AG09319 (cell line): ENCODE results near the gene GALNT2.

Experiments
- DNase-seq: peaks from one replicate; pipeline ENCODE4 v3.0.0-alpha.2; 2010; ENCODE audit warnings: low read depth; ENCODE audit errors: extremely low read depth
- CTCF ChIP-seq: IDR thresholded peaks from 2 replicates; pipeline ENCODE4 v1.5.1; 2011; ENCODE audit warnings: low read depth, mild to moderate bottlenecking, inconsistent platforms, low read length, moderate library complexity

GALNT2 gene

GRCh38 chr1:230112131-230112701, 45.2 kb downstream of the GALNT2 start:
- TF ChIP-seq CTCF, result no peak
- DNase-seq, result no peak

DNA sequence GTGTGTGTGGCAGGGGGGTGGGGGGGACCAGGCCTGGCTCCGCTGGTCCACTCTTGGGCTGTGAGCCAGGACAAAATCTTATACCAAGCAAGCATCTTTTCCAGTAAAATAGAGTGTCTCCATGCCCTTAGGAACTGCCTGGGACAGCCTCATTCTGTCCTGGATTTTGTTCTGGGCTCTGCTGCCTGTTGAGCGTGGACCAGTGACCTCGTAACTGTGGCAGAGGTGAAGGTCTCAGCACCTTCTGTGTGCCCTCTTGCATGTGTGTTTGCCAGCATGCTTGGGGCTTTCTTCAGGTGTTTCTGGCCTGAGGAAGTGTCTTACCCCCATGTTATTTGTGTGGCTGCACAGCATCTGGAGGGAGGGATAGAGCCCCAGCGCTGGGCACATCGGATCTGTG, 45.7 kb downstream of the GALNT2 start:
- no peak for TF ChIP-seq CTCF
- DNase-seq, result no peak

- no peak for TF ChIP-seq CTCF
- DNase-seq, result no peak
Observed at GRCh38 chr1:230113235-230113592, 46.2 kb downstream of the GALNT2 start.

DNA sequence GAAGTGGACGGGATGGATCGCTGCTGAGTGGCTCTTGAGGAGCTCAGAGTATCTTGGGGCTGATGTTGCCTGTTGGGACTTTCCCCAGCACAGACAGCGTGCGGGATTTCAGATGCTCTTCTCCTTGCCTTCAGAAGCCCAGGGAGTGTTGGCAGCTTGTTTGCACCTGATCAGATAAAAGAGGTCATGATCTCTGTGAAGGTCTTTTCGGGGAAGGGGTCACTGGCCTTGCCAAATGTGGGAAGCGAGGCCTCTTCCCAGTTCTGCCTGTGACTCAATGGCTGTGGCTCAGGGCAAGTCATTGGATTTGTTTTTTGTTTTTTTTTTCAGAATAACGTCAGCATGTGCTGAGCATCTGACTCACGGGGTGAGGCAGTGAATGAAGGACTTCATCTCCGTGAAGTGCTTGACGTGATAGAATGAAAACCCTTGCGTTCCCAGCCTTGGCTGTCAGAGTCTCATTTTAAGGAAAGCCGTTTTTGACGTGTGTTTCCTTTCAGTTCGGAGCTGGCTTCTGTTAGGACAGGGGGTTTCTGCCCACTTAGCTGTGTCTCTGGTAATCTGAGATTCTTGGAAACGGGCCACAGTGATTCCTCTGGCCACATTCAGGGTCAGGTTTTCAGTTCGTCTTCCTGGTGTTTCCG, 46.7 kb downstream of the GALNT2 start:
- no peak for DNase-seq
- TF ChIP-seq CTCF, result no peak

DNA sequence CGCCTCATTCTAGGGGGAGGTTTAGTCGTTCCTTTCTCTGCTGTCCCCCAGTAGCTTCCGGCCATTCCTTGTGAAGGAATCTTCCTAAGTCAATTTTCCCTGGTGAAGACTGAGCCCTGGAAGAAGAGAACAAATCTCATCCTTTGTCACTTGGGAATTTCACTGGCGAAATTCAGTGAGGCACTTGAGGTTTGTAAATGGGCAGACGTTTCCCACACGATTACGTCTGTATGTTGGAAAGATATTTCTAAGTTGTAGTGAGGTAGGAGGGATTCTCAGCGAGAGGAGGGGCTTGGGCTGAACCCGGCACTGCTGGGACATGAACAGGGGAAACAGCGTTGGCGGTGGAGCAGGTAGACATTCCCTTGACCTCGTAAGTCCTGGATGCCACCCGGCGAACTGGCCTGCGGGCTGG, 47.2 kb downstream of the GALNT2 start:
- TF ChIP-seq CTCF, result no peak

DNA sequence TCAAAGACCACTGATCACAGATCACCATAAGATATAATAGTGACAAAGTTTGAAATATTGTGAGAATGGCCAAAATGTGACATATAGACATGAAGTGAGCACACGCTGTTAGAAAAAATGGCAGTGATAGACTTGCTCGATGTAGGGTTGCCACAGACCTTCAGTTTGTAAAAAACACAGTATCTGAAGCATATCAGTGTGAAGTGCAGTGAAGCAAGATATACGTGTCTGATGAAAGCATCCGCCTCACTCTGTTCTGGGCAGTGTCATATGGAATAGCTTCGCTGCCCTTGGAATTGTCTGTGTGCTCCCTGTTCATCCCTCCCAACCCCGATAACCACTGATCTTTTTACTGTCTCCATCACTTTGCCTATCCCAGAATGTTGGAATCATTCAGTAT, 50.7 kb downstream of the GALNT2 start:
- no peak for DNase-seq
- TF ChIP-seq CTCF, result no peak

More for the DNA sequence above, 47.2 kb downstream of the GALNT2 start:
- no peak for DNase-seq

DNA sequence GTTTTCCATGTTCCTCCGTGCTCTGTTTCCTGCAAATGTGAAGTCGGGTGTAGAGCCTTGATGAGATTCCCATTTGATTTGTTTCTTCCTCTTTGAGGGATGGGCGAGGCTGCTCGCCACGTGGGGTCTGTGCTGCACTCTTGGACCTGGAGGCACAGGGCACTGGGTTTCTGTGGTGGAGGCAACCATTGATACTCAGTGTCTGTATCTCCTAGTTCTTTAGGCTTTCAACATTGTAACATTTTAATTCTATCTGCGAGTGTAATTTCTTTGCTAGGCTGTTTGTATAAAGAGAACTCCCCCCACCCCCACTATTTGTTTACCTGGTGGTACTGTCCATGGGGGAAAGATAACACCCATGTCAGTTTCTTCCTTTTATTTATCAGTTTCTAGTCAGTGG, 52.3 kb downstream of the GALNT2 start:
- DNase-seq, result no peak
- TF ChIP-seq CTCF, result no peak
